Renal cortical epithelial cell (primary cell): ENCODE data around the gene OCA2. TPM values are rescaled to one million over a fixed set of nuclear protein-coding genes. Genes with fewer than 3 reads are reported as not detected.
"Not testable (repeated sequence)": the region's sequence is repeated elsewhere in the genome, so short reads cannot be mapped to it uniquely, and the experiment has no call there.

ENCODE experiments used
- DNase-seq: peaks from one replicate; pipeline ENCODE4 v3.0.0-alpha.2; 2011; ENCODE audit warnings: low read depth
- total RNA-seq: library from RNA; depleted of rRNA; stranded (reverse); fragments of >200 nt; gene quantifications from 2 replicates; pipeline ENCODE4 v1.2.3, GENCODE V29; 2014

OCA2 gene
- 0.40 TPM in 1 of 2 replicates, not detected in the other for total RNA-seq

GRCh38 chr15:28098766-28099554, at the start of gene OCA2:
Gene OCA2, minus strand, starts transcription at chr15:28099315. Its CDS starts 17,441 bp downstream, at chr15:28081874.
- DNase-seq: peak; percentile 48

- DNase-seq: peak; percentile 19
Measured at GRCh38 chr15:28147801-28148200, 48.7 kb upstream of the OCA2 start.

GRCh38 chr15:28145419-28145818, 46.3 kb upstream of the OCA2 start:
- not testable (repeated sequence) for DNase-seq

GRCh38 chr15:28140062-28140461, 40.9 kb upstream of the OCA2 start:
- no peak for DNase-seq

GRCh38 chr15:28137408-28138039, 38.4 kb upstream of the OCA2 start:
- not testable (repeated sequence) for DNase-seq

- not testable (repeated sequence) for DNase-seq
Measured at GRCh38 chr15:28136236-28136904, 37.3 kb upstream of the OCA2 start.

- DNase-seq: no peak
Measured at GRCh38 chr15:28133281-28133680, 34.2 kb upstream of the OCA2 start.

GRCh38 chr15:28132524-28133275, 33.6 kb upstream of the OCA2 start:
- peak; percentile 22 for DNase-seq

GRCh38 chr15:28131946-28132345, 32.8 kb upstream of the OCA2 start:
- DNase-seq: no peak

- no peak for DNase-seq
Measured at GRCh38 chr15:28131400-28131799, 32.3 kb upstream of the OCA2 start.

GRCh38 chr15:28130651-28131050, 31.5 kb upstream of the OCA2 start:
- no peak for DNase-seq

- no peak for DNase-seq
Measured at GRCh38 chr15:28129231-28129848, 30.2 kb upstream of the OCA2 start.

- DNase-seq: no peak
Measured at GRCh38 chr15:28128031-28128430, 28.9 kb upstream of the OCA2 start.

GRCh38 chr15:28127036-28127435, 27.9 kb upstream of the OCA2 start:
- no peak for DNase-seq

GRCh38 chr15:28125673-28126651, 26.8 kb upstream of the OCA2 start:
- peak; percentile 59 for DNase-seq

- no peak for DNase-seq
Measured at GRCh38 chr15:28124841-28125240, 25.7 kb upstream of the OCA2 start.

- peak; percentile 74 for DNase-seq
Measured at GRCh38 chr15:28123408-28124023, 24.4 kb upstream of the OCA2 start.

GRCh38 chr15:28122038-28122949, 23.2 kb upstream of the OCA2 start:
- DNase-seq: no peak

GRCh38 chr15:28121577-28121976, 22.5 kb upstream of the OCA2 start:
- DNase-seq: not testable (repeated sequence)
